Measurements from ENCODE around the gene KLHL26.

Gene KLHL26

GRCh38 chr19:18606281-18607225 lies 30.3 kb upstream of the KLHL26 start, which contains the start of gene CRLF1:
TSS of gene CRLF1 (minus strand) at chr19:18606799. CDS start at chr19:18606656, 143 bp downstream.
- no peak for TF ChIP-seq CTCF (IDR thresholded peaks at IDR 0.05; ENCODE audit: low read depth, low read length, missing control alignments)
- in situ Hi-C loops (cut with HindIII; ENCODE audit: low sequenced_read_pairs), result no loop called here
- no peak within 1 kb of the TSS for H3K4me3 ChIP-seq (ENCODE audit: low read depth, low read length)
- no peak for DNase-seq (ENCODE audit: low read depth)

GRCh38 chr19:18607226-18608101 lies 29.4 kb upstream of the KLHL26 start:
- no peak overlapping the region for H3K4me3 ChIP-seq (ENCODE audit: low read depth, low read length)
- DNase-seq (ENCODE audit: low read depth), result no peak
- in situ Hi-C loops (cut with HindIII; ENCODE audit: low sequenced_read_pairs), result no loop called here
- TF ChIP-seq CTCF (IDR thresholded peaks at IDR 0.05; ENCODE audit: low read depth, low read length, missing control alignments), result no peak

- H3K4me3 ChIP-seq (ENCODE audit: low read depth, low read length), result no peak overlapping the region
- in situ Hi-C loops (cut with HindIII; ENCODE audit: low sequenced_read_pairs), result no loop called here
- no peak for DNase-seq (ENCODE audit: low read depth)
- no peak for TF ChIP-seq CTCF (IDR thresholded peaks at IDR 0.05; ENCODE audit: low read depth, low read length, missing control alignments)
Observed at GRCh38 chr19:18608102-18608804, 28.6 kb upstream of the KLHL26 start.

- in situ Hi-C loops (cut with HindIII; ENCODE audit: low sequenced_read_pairs), result no loop called here
- no peak overlapping the region for H3K4me3 ChIP-seq (ENCODE audit: low read depth, low read length)
- no peak for TF ChIP-seq CTCF (IDR thresholded peaks at IDR 0.05; ENCODE audit: low read depth, low read length, missing control alignments)
- no peak for DNase-seq (ENCODE audit: low read depth)
Observed at GRCh38 chr19:18608805-18609716, 27.8 kb upstream of the KLHL26 start.

GRCh38 chr19:18609717-18610051 lies 27.1 kb upstream of the KLHL26 start:
- no peak for TF ChIP-seq CTCF (IDR thresholded peaks at IDR 0.05; ENCODE audit: low read depth, low read length, missing control alignments)
- DNase-seq (ENCODE audit: low read depth), result no peak
- in situ Hi-C loops (cut with HindIII; ENCODE audit: low sequenced_read_pairs), result no loop called here
- H3K4me3 ChIP-seq (ENCODE audit: low read depth, low read length), result no peak overlapping the region

Measured in astrocyte of the cerebellum (primary cell).